HFFc6 (cell line): Measurements from ENCODE around the gene PODXL2. TPM values are rescaled to one million over a fixed set of nuclear protein-coding genes. Genes with fewer than 3 reads are reported as not detected.
A peak's percentile ranks its signal among the peaks of the same experiment; 100 is the strongest.

Experiments used
- DNase-seq: peaks from one replicate; pipeline ENCODE4 v3.0.0-alpha.2; 2018
- H3K27ac Mint-ChIP-seq: 2 replicates; pipeline ENCODE4 v1.8.0; 2020; ENCODE audit warnings: mild to moderate bottlenecking, mixed read lengths
- H3K27me3 Mint-ChIP-seq: 2 replicates; pipeline ENCODE4 v1.8.0; 2021; ENCODE audit warnings: mild to moderate bottlenecking, moderate library complexity, mixed read lengths; ENCODE audit not compliant: insufficient read depth
- H3K36me3 Mint-ChIP-seq: 2 replicates; pipeline ENCODE4 v1.8.0; 2021; ENCODE audit warnings: low read depth, mixed read lengths
- H3K4me1 Mint-ChIP-seq: 2 replicates; pipeline ENCODE4 v1.8.0; 2020; ENCODE audit warnings: low read depth, mixed read lengths
- H3K4me3 Mint-ChIP-seq: 2 replicates; pipeline ENCODE4 v1.8.0; 2020; ENCODE audit warnings: mild to moderate bottlenecking, moderate library complexity, mixed read lengths
- H3K9me3 Mint-ChIP-seq: 2 replicates; pipeline ENCODE4 v1.8.0; 2020; ENCODE audit warnings: mild to moderate bottlenecking, mixed read lengths
- microRNA-seq: library from miRNA; unstranded; fragments of <30 nt; microRNA quantifications from one replicate; pipeline ENCODE4, GENCODE V29; 2019
- total RNA-seq, 6 experiments: library from RNA; stranded (reverse); fragmentation: NEBNext Ultra II Directional; extraction: Animal tissue kit (Norgen Biotek cat#: 25700); gene quantifications; 2 replicates in 1 of 6; 3 replicates in 5 of 6; pipeline ENCODE4 v1.2.3, GENCODE V29; 2021
- TF ChIP-seq, protein P1 (sequence below): fragments of 200-600 bp; sonication (generic); IDR thresholded peaks from 2 replicates; pipeline ENCODE4 v1.5.0; 2021; ENCODE audit warnings: antibody characterized with exemption, mild to moderate bottlenecking

Gene PODXL2
- total RNA-seq, 6 experiments from 2014 or later, result 0.09 TPM; not detected in 5

DNA sequence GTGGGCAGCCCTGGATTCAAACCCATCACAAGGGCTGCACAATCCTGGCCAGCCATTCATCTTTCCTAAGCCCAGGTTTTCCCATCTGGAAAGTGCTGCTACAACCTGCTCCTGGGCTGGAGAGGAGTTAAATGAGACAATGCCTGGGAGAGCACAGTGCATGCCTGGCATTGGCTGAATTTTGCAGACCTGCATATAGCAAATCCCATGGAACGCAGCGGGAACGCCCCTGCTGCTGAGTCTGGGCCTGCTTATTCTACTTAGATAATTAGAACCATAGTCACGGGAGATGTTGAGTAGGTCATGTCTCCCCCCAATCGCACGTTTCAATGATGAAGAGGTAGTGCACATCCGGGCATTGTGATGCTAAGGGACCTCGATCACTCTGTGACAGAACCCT lies 90.4 kb downstream of the PODXL2 start:
- no peak for DNase-seq
- Mint-ChIP-seq H3K27me3 (no peaks in the 10 kb centered on the region; the same call in 1 of the 2 replicates), H3K27ac (no peak overlapping the region), H3K9me3 (no peaks in the 10 kb centered on the region), H3K4me3 (no peak overlapping the region), H3K36me3 (peaks cover 26% of the 10 kb centered on the region), H3K4me1 (peaks cover 13% of the 10 kb centered on the region; the same call in 1 of the 2 replicates)
- TF ChIP-seq, protein P1, sequence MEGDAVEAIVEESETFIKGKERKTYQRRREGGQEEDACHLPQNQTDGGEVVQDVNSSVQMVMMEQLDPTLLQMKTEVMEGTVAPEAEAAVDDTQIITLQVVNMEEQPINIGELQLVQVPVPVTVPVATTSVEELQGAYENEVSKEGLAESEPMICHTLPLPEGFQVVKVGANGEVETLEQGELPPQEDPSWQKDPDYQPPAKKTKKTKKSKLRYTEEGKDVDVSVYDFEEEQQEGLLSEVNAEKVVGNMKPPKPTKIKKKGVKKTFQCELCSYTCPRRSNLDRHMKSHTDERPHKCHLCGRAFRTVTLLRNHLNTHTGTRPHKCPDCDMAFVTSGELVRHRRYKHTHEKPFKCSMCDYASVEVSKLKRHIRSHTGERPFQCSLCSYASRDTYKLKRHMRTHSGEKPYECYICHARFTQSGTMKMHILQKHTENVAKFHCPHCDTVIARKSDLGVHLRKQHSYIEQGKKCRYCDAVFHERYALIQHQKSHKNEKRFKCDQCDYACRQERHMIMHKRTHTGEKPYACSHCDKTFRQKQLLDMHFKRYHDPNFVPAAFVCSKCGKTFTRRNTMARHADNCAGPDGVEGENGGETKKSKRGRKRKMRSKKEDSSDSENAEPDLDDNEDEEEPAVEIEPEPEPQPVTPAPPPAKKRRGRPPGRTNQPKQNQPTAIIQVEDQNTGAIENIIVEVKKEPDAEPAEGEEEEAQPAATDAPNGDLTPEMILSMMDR, result no peak

GRCh38 chr3:127720161-127720823 lies 91.3 kb downstream of the PODXL2 start:
- TF ChIP-seq, protein P1, result no peak
- Mint-ChIP-seq H3K4me1 (peaks cover 19% of the 10 kb centered on the region; the same call in 1 of the 2 replicates), H3K4me3 (no peak overlapping the region), H3K9me3 (no peaks in the 10 kb centered on the region), H3K27ac (no peak overlapping the region), H3K36me3 (peaks cover 30% of the 10 kb centered on the region), H3K27me3 (peaks cover 3% of the 10 kb centered on the region)
- no peak for DNase-seq

DNA sequence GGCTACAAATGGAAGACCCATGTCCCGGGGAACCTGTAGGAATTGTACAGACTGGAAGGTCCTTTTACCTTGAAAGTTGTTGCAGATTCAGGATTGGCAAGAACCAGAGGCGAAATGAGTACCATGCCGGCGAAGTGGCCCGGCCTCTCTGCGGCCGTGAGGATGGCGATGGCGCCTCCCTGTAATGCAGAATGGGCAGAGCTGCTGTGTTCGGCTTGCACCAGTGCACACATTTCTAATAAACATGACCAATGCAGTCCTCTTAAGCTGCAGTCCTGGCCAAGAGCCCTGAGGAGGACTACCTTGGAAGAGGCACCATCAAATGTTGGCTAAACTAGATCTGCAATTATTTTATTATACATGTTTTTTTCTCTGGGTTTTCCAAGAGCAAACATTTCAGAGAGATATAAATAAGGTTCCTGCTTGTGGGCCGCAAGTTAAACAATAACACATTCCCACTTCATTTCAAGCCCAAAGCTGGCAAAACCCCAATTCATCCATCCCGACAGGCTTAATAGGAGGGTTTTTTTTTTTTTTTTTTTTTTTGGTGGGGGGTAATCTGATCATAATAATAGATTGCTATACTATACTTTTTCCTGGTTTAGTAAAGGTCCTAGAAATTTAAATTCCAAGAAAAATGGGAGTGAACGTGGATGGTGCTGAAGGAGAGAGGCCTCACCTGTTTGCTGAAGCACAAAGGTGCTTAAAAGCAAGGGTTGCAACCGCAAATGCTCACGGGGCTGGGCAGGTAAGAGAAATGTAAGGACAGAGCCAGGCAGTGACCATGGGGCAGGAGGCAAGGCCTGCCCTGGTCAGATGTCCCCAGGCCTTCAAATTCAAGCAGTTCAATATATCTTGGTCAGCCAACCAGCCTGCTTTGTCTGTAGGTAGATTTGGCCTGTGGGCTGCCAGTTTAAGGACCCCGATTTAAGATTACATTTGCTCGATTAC lies 92.3 kb downstream of the PODXL2 start:
- no peak for DNase-seq
- peaks cover 28% of the 10 kb centered on the region for H3K36me3 Mint-ChIP-seq
- peaks cover 3% of the 10 kb centered on the region for H3K27me3 Mint-ChIP-seq
- H3K27ac Mint-ChIP-seq, result no peak overlapping the region
- no peak overlapping the region for H3K4me3 Mint-ChIP-seq
- TF ChIP-seq, protein P1, result no peak
- peaks cover 19% of the 10 kb centered on the region; the same call in 1 of the 2 replicates for H3K4me1 Mint-ChIP-seq
- H3K9me3 Mint-ChIP-seq, result no peaks in the 10 kb centered on the region

- peaks cover 26% of the 10 kb centered on the region for H3K36me3 Mint-ChIP-seq
- DNase-seq, result no peak
- peaks cover 3% of the 10 kb centered on the region for H3K27me3 Mint-ChIP-seq
- no peaks in the 10 kb centered on the region for H3K9me3 Mint-ChIP-seq
- no peak overlapping the region for H3K27ac Mint-ChIP-seq
- TF ChIP-seq, protein P1, result no peak
- H3K4me1 Mint-ChIP-seq, result peaks cover 19% of the 10 kb centered on the region; the same call in 1 of the 2 replicates
- no peak overlapping the region for H3K4me3 Mint-ChIP-seq
These were observed 93.3 kb downstream of the PODXL2 start for GRCh38 chr3:127722091-127722784.

Small RNA genes lying within 50 kb of the gene (microRNA-seq; reads per million reads assigned to microRNA genes)
- 8.5 reads per million, percentile 5 among the genes with 10 or more reads in this experiment for gene MIR7976

Other genes with a start within 250 kb of the PODXL2 start
- gene TPRA1, start 38.5 kb upstream of the PODXL2 start, total RNA-seq, result 10 to 100 TPM; 38.8 to 47.5 (median 43.8) TPM
- gene MCM2, start 30.8 kb upstream of the PODXL2 start, total RNA-seq, result 10 to 100 TPM; 24.1 to 56.0 (median 45.0) TPM
- gene ABTB1, start 43.8 kb downstream of the PODXL2 start, total RNA-seq, result 10 to 100 TPM in 4 of 6 experiments, 1 to 10 TPM in 2; 9.5 to 14.0 (median 11.5) TPM
- 100 to 1,000 TPM; 128 to 144 (median 129) TPM for gene MGLL, start 193.3 kb downstream of the PODXL2 start, total RNA-seq